Endothelial cell of umbilical vein (primary cell): ENCODE measurements around the gene MXD4. TPM values are rescaled to one million over a fixed set of nuclear protein-coding genes. Genes with fewer than 3 reads are reported as not detected.
A peak's percentile ranks its signal among the peaks of the same experiment; 100 is the strongest.

Experiments
- BruUV-seq: library from RNA; stranded (reverse); fragments of 400-500 nt; replicated peaks from 2 replicates; lab custom pipeline; 2021; lab: Mats Ljungman, UMichigan
- CTCF ChIA-PET: fragments of 300-600, 350-600 bp; sonication (Branson Sonifier 250); formaldehyde crosslinking; loops from one replicate; lab custom pipeline; 2021; ENCODE audit warnings: antibody characterized with exemption, inconsistent platforms; lab: Charles Lee
- POLR2A ChIA-PET: fragments of 300-600, 350-600 bp; sonication (Branson Sonifier 250); formaldehyde crosslinking; loops from one replicate; lab custom pipeline; 2021; ENCODE audit warnings: antibody characterized with exemption, inconsistent platforms; lab: Charles Lee
- DNase-seq: peaks from one replicate; pipeline ENCODE4 v3.0.0-alpha.2; 2011; ENCODE audit warnings: low read depth, low spot score
- FAIRE-seq: peaks from 2 replicates; lab custom pipeline; 2011; peaks lifted over from hg19 to GRCh38; lab: Jason Lieb, UNC
- H2AFZ ChIP-seq: 2 replicates; pipeline ENCODE4 v1.6.0; 2012; ENCODE audit warnings: low read depth, low read length, control low read depth, inconsistent platforms
- H3K27ac ChIP-seq: 2 replicates; pipeline ENCODE4 v1.5.1; 2011; ENCODE audit warnings: low read depth, mild to moderate bottlenecking, control low read depth, low read length, moderate library complexity; ENCODE audit not compliant: insufficient read depth
- H3K27me3 ChIP-seq, 2 experiments: 2 replicates each; pipeline versions ENCODE4 v1.6.0 to v1.6.1; 2011; ENCODE audit warnings: low read length in 2 of 2, mixed read lengths in 1 of 2; ENCODE audit not compliant: control insufficient read depth in 2 of 2, insufficient read depth in 2 of 2
- H3K36me3 ChIP-seq, 2 experiments: 2 replicates in 1 of 2; 3 replicates in 1 of 2; pipeline ENCODE4 v1.5.1; 2011; ENCODE audit warnings: low read length in 2 of 2, mild to moderate bottlenecking in 1 of 2, moderate library complexity in 1 of 2; ENCODE audit not compliant: control insufficient read depth in 2 of 2, insufficient read depth in 2 of 2; ENCODE audit errors: extremely low read depth in 1 of 2
- H3K4me1 ChIP-seq: 3 replicates; pipeline ENCODE4 v1.5.1; 2011; ENCODE audit warnings: mild to moderate bottlenecking, low read length; ENCODE audit not compliant: control insufficient read depth, insufficient read depth; ENCODE audit errors: extremely low read depth
- H3K4me2 ChIP-seq: 2 replicates; pipeline ENCODE4 v1.6.1; 2011; ENCODE audit warnings: low read length, control low read depth, mixed read lengths; ENCODE audit not compliant: insufficient read depth
- H3K4me3 ChIP-seq, 3 experiments: fragments of 200-600 bp in 1 of 3; sonication (generic), shearing (Covaris generic) in 1 of 3; replicated peaks in 1 of 3; 2 replicates each; pipeline ENCODE4 v1.5.1; 2011 to 2016; ENCODE audit warnings: control low read depth in 3 of 3, low read length in 3 of 3, mild to moderate bottlenecking in 2 of 3, inconsistent platforms in 1 of 3, low read depth in 1 of 3, moderate library complexity in 1 of 3; ENCODE audit not compliant: insufficient read depth in 1 of 3
- H3K79me2 ChIP-seq: 2 replicates; pipeline ENCODE4 v1.6.0; 2012; ENCODE audit warnings: low read length, inconsistent platforms; ENCODE audit not compliant: control insufficient read depth, insufficient read depth
- H3K9ac ChIP-seq: replicated peaks from 2 replicates; pipeline ENCODE3; 2011; ENCODE audit warnings: low read length, control low read depth; ENCODE audit not compliant: insufficient read depth; ENCODE audit errors: extremely low read depth
- H3K9me1 ChIP-seq: replicated peaks from 3 replicates; pipeline ENCODE4 v1.6.0; 2011; ENCODE audit warnings: mild to moderate bottlenecking, low read length; ENCODE audit not compliant: control insufficient read depth, insufficient read depth; ENCODE audit errors: extremely low read depth
- H3K9me3 ChIP-seq: replicated peaks from 2 replicates; pipeline ENCODE4 v1.5.1; 2012; ENCODE audit warnings: low read length, inconsistent platforms; ENCODE audit not compliant: control insufficient read depth, insufficient read depth
- H4K20me1 ChIP-seq: replicated peaks from 2 replicates; pipeline ENCODE3; 2011; ENCODE audit warnings: mild to moderate bottlenecking, low read length; ENCODE audit not compliant: control insufficient read depth, insufficient read depth; ENCODE audit errors: extremely low read depth
- EZH2 ChIP-seq: IDR thresholded peaks from 2 replicates; pipeline ENCODE4 v1.6.1; 2012; ENCODE audit warnings: borderline replicate concordance, low read depth, mild to moderate bottlenecking, moderate library complexity, low read length, inconsistent platforms; ENCODE audit not compliant: severe bottlenecking
- FOS ChIP-seq: IDR thresholded peaks from 2 replicates; pipeline ENCODE4 v1.6.1; 2011; ENCODE audit warnings: mild to moderate bottlenecking, low read length, moderate library complexity, borderline replicate concordance; ENCODE audit not compliant: insufficient read depth
- GATA2 ChIP-seq: IDR thresholded peaks from 2 replicates; pipeline ENCODE4 v1.7.0; 2011; ENCODE audit warnings: low read depth, mild to moderate bottlenecking, moderate library complexity, mixed read lengths, low read length; ENCODE audit not compliant: insufficient read length, insufficient read depth
- JUN ChIP-seq: IDR thresholded peaks from 2 replicates; pipeline ENCODE4 v1.6.1; 2011; ENCODE audit warnings: borderline replicate concordance, low read depth; ENCODE audit not compliant: insufficient read length, insufficient read depth
- MYC ChIP-seq: IDR thresholded peaks from one replicate; pipeline ENCODE4 v1.6.1; 2011; ENCODE audit warnings: mild to moderate bottlenecking, low read depth, low read length
- POLR2A ChIP-seq: IDR thresholded peaks from 2 replicates; pipeline ENCODE4 v1.6.1; 2012; ENCODE audit warnings: low read depth, mild to moderate bottlenecking, control low read depth, low read length
- POLR2AphosphoS5 ChIP-seq: IDR thresholded peaks from 2 replicates; pipeline ENCODE4 v1.6.1; 2012; ENCODE audit warnings: low read depth, mild to moderate bottlenecking, control low read depth, low read length, moderate library complexity; ENCODE audit not compliant: insufficient read depth
- dilution Hi-C: fragments of 300-500 bp; cut with MboI; formaldehyde crosslinking; loops from one replicate; pipeline ENCODE4 v1.15.0; 2019; ENCODE audit warnings: low sequenced_read_pairs; ENCODE audit not compliant: extremely low pct_ligation_motif_present
- intact Hi-C: fragments of 100-400 bp; cut with micrococcal nuclease; formaldehyde crosslinking; loops from one replicate; pipeline ENCODE4 v1.10.0; 2022
- polyA plus RNA-seq, 4 experiments: library from polyadenylated mRNA; depleted of rRNA in 3 of 4; stranded (reverse) in 3 of 4; unstranded in 1 of 4; fragments of >200 nt; gene quantifications; 2 replicates each; pipeline versions ENCODE4 v1.2.1 to v1.2.3, GENCODE V29; 2011 to 2012; ENCODE audit warnings: missing spikeins in 1 of 4
- total RNA-seq: library from RNA; stranded (reverse); gene quantifications from 2 replicates; pipeline ENCODE4 v1.2.3, GENCODE V29; 2021
- TF ChIP-seq, protein P1 (sequence below), 2 donors: IDR thresholded peaks; 1 replicate in 1 of 2; 2 replicates in 1 of 2; pipeline ENCODE4 v1.5.1; 2011; ENCODE audit warnings: low read length in 2 of 2, mild to moderate bottlenecking in 2 of 2, moderate library complexity in 2 of 2, control low read depth in 1 of 2, inconsistent platforms in 1 of 2, low read depth in 1 of 2; ENCODE audit not compliant: insufficient read depth in 1 of 2; ENCODE audit errors: extremely low read depth in 1 of 2
- TF ChIP-seq, protein P2 (sequence below): IDR thresholded peaks from 2 replicates; pipeline ENCODE4 v1.6.1; 2011; ENCODE audit not compliant: insufficient read depth, insufficient read length

The MXD4 gene
- total and polyA plus RNA-seq, 2 donors (not counting 3 experiments of a cell fraction or from before 2014, with no cell fraction given), result 62.7 to 74.1 TPM

DNA sequence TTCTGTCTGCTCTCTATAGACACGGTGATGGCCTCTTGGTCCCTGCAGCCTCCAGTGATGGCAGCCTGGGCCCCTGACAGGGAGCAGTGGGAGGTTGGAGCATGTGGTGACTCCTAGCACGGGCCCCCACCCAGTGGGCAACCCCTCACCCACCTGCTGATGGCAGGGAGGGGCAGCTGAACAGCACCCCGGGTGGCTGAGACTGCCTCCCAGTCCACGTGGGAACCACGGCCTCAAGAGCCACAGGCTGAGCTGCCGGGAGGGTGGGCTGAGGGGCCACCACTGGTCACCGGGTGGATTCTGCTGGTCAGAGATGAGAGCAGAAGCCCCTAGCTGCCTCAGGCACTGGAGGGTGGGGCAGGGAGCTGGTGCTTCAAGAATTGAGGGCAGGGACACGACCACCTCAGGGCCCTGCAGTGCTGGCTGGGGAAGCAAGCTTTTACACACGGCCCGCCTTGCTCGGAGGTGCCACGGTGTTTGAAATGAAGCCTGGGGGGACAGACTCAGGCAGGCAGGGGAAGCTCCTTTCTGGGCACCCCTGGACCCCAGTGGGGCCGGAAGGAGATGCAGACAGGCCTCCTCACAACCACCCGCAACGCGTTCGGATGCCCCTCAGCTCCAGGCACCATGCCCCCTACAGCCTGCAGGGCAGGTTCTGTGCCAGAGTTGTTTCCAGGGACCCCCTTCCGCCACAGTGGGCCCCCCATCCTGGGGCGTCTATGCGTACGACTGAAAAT lies 13.7 kb downstream of the MXD4 start:
- CTCF ChIA-PET, result interaction anchor here (0.7 to 1.5 kb wide), 3 partner anchors 9 to 28 kb away, joined by 3 to 4 read pairs (median 3); no protein-coding TSS in a partner anchor
- TSS peak; percentile 10 for BruUV-seq

More for the DNA sequence above, 13.7 kb downstream of the MXD4 start:
- Histone ChIP-seq H3K4me1 (no peaks in the 10 kb centered on the region), H3K9me3 (no peaks in the 10 kb centered on the region), H3K4me3 (no peak overlapping the region), H3K27ac (no peak overlapping the region), H4K20me1 (no peaks in the 10 kb centered on the region), H3K9me1 (no peaks in the 10 kb centered on the region), H3K4me2 (no peak overlapping the region), H2AFZ (no peak overlapping the region), H3K36me3 (peaks cover 2 to 24% of the 10 kb centered on the region in 2 experiments), H3K79me2 (no peaks in the 10 kb centered on the region), H3K27me3 (no peaks in the 10 kb centered on the region), H3K9ac (no peak overlapping the region)
- dilution Hi-C loops (no loop called here), intact Hi-C loops (no loop called here)
- DNase-seq, result no peak
- POLR2A ChIA-PET, result interaction anchor here (0.6 kb wide), 1 partner anchor 221 kb away, joined by 3 read pairs; the partner anchor contains the start of gene RNF4
- no peak for TF ChIP-seq POLR2AphosphoS5
- TF ChIP-seq, protein P1, sequence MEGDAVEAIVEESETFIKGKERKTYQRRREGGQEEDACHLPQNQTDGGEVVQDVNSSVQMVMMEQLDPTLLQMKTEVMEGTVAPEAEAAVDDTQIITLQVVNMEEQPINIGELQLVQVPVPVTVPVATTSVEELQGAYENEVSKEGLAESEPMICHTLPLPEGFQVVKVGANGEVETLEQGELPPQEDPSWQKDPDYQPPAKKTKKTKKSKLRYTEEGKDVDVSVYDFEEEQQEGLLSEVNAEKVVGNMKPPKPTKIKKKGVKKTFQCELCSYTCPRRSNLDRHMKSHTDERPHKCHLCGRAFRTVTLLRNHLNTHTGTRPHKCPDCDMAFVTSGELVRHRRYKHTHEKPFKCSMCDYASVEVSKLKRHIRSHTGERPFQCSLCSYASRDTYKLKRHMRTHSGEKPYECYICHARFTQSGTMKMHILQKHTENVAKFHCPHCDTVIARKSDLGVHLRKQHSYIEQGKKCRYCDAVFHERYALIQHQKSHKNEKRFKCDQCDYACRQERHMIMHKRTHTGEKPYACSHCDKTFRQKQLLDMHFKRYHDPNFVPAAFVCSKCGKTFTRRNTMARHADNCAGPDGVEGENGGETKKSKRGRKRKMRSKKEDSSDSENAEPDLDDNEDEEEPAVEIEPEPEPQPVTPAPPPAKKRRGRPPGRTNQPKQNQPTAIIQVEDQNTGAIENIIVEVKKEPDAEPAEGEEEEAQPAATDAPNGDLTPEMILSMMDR (IDR thresholded peaks at IDR 0.05; ENCODE audit: extremely low read depth in 1 of 2, insufficient read depth in 1 of 2, low read depth in 1 of 2, low read length in 2 of 2), result no peak
- no peak for TF ChIP-seq POLR2A
- TF ChIP-seq, protein P2, sequence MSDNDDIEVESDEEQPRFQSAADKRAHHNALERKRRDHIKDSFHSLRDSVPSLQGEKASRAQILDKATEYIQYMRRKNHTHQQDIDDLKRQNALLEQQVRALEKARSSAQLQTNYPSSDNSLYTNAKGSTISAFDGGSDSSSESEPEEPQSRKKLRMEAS, result no peak
- no peak for TF ChIP-seq JUN
- TF ChIP-seq EZH2, result no peak
- no peak for TF ChIP-seq FOS
- no peak for TF ChIP-seq MYC
- TF ChIP-seq GATA2, result no peak
- no peak for FAIRE-seq
